Chondrocyte (in vitro differentiated cells): ENCODE measurements around the gene TRAF3. TPM values are rescaled to one million over a fixed set of nuclear protein-coding genes. Genes with fewer than 3 reads are reported as not detected.
"Not testable (repeated sequence)": the region's sequence is repeated elsewhere in the genome, so short reads cannot be mapped to it uniquely, and the experiment has no call there.

Experiments
- DNase-seq: peaks from one replicate; pipeline ENCODE4 v3.0.0; 2021; ENCODE audit warnings: mixed read lengths, low spot score
- H3K27ac Mint-ChIP-seq: one replicate; pipeline ENCODE4 v1.8.0; 2021; ENCODE audit warnings: mild to moderate bottlenecking, moderate library complexity, mixed read lengths; ENCODE audit not compliant: unreplicated experiment
- H3K27me3 Mint-ChIP-seq: 2 replicates; pipeline ENCODE4 v1.8.0; 2021; ENCODE audit warnings: low read depth, mixed read lengths
- H3K36me3 Mint-ChIP-seq: 2 replicates; pipeline ENCODE4 v1.8.0; 2021; ENCODE audit warnings: low read depth, mixed read lengths
- H3K4me1 Mint-ChIP-seq: 2 replicates; pipeline ENCODE4 v1.8.0; 2021; ENCODE audit warnings: low read depth, mild to moderate bottlenecking, mixed read lengths
- H3K4me3 Mint-ChIP-seq: one replicate; pipeline ENCODE4 v1.8.0; 2021; ENCODE audit warnings: mild to moderate bottlenecking, moderate library complexity, mixed read lengths; ENCODE audit not compliant: unreplicated experiment
- H3K9me3 Mint-ChIP-seq: 2 replicates; pipeline ENCODE4 v1.8.0; 2021; ENCODE audit warnings: low read depth, mixed read lengths
- total RNA-seq: library from RNA; stranded (reverse); gene quantifications from 3 replicates; pipeline ENCODE4 v1.2.1, GENCODE V29; 2021
- TF ChIP-seq, protein P1 (sequence below): fragments of 200-600 bp; sonication (generic); IDR thresholded peaks from 2 replicates; pipeline ENCODE4 v1.5.0; 2021; ENCODE audit warnings: antibody characterized with exemption, mild to moderate bottlenecking, moderate library complexity

The TRAF3 gene
- total RNA-seq, 1 donor from 2014 or later, result 20.1 TPM

DNA sequence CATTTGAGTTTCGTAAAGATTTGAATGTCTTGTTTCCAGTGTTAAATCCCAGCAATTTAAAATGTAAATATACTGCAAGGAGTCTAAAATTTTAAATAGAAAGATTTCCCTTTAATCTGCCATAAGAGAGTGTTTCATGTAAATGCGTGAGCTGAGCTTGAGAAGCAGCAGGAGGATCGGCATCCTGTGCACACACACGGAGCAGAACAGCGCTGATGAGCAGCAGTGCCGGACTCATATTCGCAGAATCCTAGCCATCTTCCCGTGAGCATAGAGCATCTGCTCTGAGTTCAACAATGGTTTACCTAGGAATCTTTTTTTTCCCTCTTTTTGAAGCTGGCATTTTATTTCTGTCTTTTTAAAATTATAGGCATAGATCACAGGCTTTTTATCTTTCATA lies 115.4 kb downstream of the TRAF3 start:
- TF ChIP-seq, protein P1, sequence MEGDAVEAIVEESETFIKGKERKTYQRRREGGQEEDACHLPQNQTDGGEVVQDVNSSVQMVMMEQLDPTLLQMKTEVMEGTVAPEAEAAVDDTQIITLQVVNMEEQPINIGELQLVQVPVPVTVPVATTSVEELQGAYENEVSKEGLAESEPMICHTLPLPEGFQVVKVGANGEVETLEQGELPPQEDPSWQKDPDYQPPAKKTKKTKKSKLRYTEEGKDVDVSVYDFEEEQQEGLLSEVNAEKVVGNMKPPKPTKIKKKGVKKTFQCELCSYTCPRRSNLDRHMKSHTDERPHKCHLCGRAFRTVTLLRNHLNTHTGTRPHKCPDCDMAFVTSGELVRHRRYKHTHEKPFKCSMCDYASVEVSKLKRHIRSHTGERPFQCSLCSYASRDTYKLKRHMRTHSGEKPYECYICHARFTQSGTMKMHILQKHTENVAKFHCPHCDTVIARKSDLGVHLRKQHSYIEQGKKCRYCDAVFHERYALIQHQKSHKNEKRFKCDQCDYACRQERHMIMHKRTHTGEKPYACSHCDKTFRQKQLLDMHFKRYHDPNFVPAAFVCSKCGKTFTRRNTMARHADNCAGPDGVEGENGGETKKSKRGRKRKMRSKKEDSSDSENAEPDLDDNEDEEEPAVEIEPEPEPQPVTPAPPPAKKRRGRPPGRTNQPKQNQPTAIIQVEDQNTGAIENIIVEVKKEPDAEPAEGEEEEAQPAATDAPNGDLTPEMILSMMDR, result no peak
- no peak overlapping the region for H3K4me3 Mint-ChIP-seq
- no peak overlapping the region for H3K27ac Mint-ChIP-seq
- H3K9me3 Mint-ChIP-seq, result no peaks in the 10 kb centered on the region
- peaks cover 12% of the 10 kb centered on the region for H3K4me1 Mint-ChIP-seq
- no peak for DNase-seq
- no peaks in the 10 kb centered on the region for H3K27me3 Mint-ChIP-seq
- H3K36me3 Mint-ChIP-seq, result peaks cover 8% of the 10 kb centered on the region

DNA sequence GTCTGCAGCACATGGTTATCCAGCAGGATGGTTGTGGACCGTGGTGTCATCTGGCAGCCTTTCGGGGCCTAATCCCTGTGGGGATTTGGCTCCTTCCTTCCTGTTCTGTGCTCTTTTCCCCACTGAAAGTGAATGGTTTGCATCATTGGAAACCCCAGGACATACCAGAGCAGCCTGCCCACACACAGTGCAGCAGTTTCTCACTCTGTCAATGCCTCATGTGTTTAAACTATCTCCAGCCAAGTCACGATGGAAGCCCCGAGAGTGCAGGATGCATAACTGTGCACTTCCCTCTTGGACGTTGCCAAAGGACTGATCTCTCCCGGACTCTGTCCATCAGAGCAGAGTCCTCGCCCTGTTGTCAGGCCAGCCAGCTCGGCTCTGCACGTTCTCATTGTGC lies 116.2 kb downstream of the TRAF3 start:
- DNase-seq, result no peak

DNA sequence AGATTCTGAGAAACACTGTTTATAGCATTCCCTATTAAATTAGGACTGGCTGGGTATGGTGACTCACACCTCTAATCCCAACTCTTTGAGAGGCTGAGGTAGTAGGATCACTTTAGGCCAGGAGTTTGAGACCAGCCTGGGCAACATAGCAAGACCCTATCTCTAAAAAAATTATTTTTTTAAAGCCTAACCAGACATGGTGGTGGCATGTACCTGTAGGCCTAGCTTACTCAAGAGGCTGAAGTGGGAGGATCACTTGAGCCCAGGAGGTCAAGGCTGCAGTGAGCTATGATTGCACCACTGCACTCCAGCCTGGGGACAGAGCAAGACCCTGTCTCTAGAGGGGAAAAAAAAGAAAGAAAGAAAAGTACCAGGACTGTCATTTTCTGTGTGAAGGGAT lies 119.5 kb downstream of the TRAF3 start:
- H3K27me3 Mint-ChIP-seq, DNase-seq, H3K27ac Mint-ChIP-seq, H3K4me3 Mint-ChIP-seq, H3K9me3 Mint-ChIP-seq: not testable (repeated sequence)
- peaks cover 12% of the 10 kb centered on the region for H3K4me1 Mint-ChIP-seq
- peaks cover 16% of the 10 kb centered on the region for H3K36me3 Mint-ChIP-seq

More for the DNA sequence above, 116.2 kb downstream of the TRAF3 start:
- no peaks in the 10 kb centered on the region for H3K9me3 Mint-ChIP-seq
- peaks cover 12% of the 10 kb centered on the region for H3K4me1 Mint-ChIP-seq
- H3K27me3 Mint-ChIP-seq, result no peaks in the 10 kb centered on the region
- peaks cover 12% of the 10 kb centered on the region for H3K36me3 Mint-ChIP-seq
- TF ChIP-seq, protein P1, result no peak
- H3K27ac Mint-ChIP-seq, result peak overlapping the region; percentile 86
- peak overlapping the region; percentile 44 for H3K4me3 Mint-ChIP-seq

DNA sequence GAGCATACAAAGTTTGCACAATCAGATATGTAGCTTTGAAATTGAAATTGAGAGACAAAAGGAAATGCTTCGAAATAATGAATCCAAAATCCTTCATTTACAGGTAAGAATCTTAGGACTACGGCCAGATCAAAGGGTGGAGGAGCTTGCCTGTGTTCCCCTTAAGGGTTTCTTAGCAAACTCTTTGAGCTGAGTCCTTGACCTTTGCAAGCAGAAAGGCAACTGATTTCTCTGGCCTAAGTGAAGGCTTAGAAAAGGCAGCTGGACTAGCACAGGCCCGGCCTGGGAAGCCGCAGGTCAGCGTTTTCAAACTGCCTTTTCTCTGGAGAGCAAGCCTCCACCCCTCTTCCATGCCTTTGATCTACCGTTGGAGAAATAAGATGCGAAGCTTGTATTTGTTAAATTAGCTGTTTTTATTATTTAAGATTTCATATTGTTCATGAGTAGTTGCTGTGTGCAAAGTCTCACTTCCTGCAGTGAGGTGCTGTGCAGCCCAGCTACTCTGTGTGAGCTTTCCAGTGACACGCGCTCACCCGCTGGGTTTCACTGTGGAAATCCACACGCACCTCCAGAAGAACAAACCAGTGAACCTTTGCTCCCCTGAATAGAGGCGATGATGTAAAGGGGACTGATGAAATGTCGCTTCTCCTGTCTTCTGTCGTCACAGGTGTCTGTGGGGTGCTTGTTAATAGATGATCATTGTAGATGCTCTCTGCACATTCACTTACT lies 120.2 kb downstream of the TRAF3 start:
- H3K27ac Mint-ChIP-seq, result no peak overlapping the region
- no peaks in the 10 kb centered on the region for H3K9me3 Mint-ChIP-seq
- TF ChIP-seq, protein P1, result no peak
- no peak overlapping the region for H3K4me3 Mint-ChIP-seq
- H3K27me3 Mint-ChIP-seq, result no peaks in the 10 kb centered on the region
- H3K4me1 Mint-ChIP-seq, result peaks cover 12% of the 10 kb centered on the region
- peaks cover 16% of the 10 kb centered on the region for H3K36me3 Mint-ChIP-seq
- DNase-seq, result no peak

DNA sequence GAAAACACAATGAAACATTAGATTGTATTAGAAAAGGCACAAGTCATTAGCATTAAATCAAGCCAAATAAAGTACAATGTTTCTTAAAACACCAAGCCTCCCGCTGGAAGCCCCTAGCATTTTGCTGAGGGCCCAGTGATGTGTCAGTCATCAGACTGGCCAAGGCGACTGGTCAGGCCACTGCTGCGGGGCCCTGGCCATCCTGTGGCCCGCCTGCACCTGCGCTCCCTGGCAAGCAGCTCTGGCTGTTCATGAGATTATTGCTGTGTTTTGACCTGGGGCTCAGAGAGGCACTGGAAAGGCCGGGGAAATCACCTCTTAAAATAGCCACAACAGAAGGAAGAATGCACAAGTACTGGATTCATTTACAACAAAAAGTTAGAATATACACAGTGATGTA lies 121.0 kb downstream of the TRAF3 start:
- H3K4me1 Mint-ChIP-seq, result peaks cover 5% of the 10 kb centered on the region
- H3K36me3 Mint-ChIP-seq, result peaks cover 20% of the 10 kb centered on the region
- H3K27me3 Mint-ChIP-seq, result no peaks in the 10 kb centered on the region
- no peak overlapping the region for H3K27ac Mint-ChIP-seq
- no peaks in the 10 kb centered on the region for H3K9me3 Mint-ChIP-seq
- TF ChIP-seq, protein P1, result no peak
- H3K4me3 Mint-ChIP-seq, result no peak overlapping the region
- DNase-seq, result peak; percentile 67
